GM12891 (cell line): ENCODE measurements around the gene NOTCH2.

Source experiments
- DNase-seq: peaks from one replicate; pipeline ENCODE4 v3.0.0; 2011; ENCODE audit warnings: low spot score; ENCODE audit not compliant: insufficient read length
- FAIRE-seq: peaks from 2 replicates; lab custom pipeline; 2011; peaks lifted over from hg19 to GRCh38; lab: Jason Lieb, UNC
- PAX5 ChIP-seq: IDR thresholded peaks from 2 replicates; pipeline ENCODE4 v1.6.1; 2011; ENCODE audit warnings: low read length, moderate library complexity, mild to moderate bottlenecking; ENCODE audit not compliant: insufficient read depth, severe bottlenecking
- POLR2A ChIP-seq: IDR thresholded peaks from 2 replicates; pipeline ENCODE4 v1.6.1; 2011; ENCODE audit warnings: low read depth, low read length, control low read depth
- POLR2AphosphoS5 ChIP-seq: IDR thresholded peaks from 2 replicates; pipeline ENCODE4 v1.6.1; 2011; ENCODE audit warnings: low read depth, low read length, control low read depth
- POU2F2 ChIP-seq: IDR thresholded peaks from 2 replicates; pipeline ENCODE4 v1.6.1; 2011; ENCODE audit warnings: low read depth, mild to moderate bottlenecking, control low read depth, low read length, moderate library complexity
- SPI1 ChIP-seq: IDR thresholded peaks from 2 replicates; pipeline ENCODE4 v1.6.1; 2011; ENCODE audit warnings: low read depth, low read length, control low read depth
- TAF1 ChIP-seq: IDR thresholded peaks from 2 replicates; pipeline ENCODE4 v1.6.1; 2011; ENCODE audit warnings: low read depth, low read length, control low read depth

The NOTCH2 gene

DNA sequence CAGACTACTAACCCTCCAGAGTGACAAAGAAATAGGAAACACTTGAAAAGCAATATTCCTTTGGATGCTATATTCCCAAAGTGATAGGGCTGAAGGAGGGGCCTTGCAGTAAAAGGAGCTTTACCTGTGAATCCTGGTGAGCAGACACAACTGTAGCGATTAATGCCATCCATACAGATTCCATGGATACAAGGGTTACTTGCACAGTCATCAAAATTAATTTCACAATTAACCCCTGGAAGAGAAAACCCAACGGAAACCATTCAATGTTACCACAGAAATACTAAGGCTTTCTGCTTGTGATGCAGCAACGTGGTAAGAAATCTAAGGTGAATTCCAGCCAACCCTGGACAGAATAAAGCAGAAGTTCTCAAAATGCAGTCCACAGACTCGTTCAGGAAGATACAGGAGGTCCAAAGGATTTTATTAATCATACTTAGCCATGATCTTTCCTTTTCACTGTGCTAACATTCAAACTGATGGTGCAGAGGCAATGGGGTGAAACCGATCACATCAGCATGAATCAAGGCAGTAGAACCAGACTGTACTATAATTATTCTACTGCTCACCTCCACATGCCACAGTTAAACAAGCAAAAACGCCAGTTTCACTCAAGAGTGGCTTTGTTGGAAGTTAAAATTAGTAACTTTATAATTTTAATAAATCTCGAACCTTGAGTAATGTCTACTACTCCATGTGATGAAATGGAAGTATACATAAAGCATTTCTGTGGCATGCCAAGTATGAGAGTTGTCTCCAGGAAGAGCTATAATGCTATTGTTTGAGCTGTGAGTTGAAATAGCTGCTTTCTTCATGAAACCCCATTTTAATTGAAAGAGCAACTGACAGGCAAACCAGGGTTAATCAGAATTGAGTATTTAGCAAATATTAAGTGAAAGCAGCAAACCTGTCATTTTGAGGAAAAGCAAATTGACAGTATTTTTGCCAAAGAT lies 109.9 kb downstream of the NOTCH2 start:
- no peak for TF ChIP-seq POLR2AphosphoS5
- no peak for TF ChIP-seq SPI1
- TF ChIP-seq POU2F2, result no peak
- FAIRE-seq (no peak), DNase-seq (no peak)

DNA sequence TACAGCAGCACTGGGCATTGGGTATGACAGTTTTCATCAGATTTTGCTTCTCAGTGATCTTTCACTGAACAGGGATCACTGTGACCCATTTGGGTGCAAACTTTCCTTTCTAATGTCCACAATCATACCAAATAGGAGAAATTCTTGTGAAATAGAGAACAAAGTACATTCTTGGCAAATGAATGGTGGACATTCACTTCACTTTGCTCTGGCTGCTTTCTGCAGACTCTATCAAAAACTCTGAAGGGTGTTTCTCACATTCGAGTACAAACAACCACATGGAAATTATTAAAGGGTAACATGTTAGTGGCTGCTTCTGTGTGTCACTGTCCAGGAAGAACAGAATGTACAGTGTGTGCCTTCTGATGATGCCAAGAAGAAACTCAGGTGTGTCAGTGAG lies 111.2 kb downstream of the NOTCH2 start:
- no peak for DNase-seq
- FAIRE-seq, result no peak
- TF ChIP-seq TAF1 (no peak), POLR2A (no peak), POLR2AphosphoS5 (no peak), SPI1 (no peak), PAX5 (no peak), POU2F2 (no peak)

DNA sequence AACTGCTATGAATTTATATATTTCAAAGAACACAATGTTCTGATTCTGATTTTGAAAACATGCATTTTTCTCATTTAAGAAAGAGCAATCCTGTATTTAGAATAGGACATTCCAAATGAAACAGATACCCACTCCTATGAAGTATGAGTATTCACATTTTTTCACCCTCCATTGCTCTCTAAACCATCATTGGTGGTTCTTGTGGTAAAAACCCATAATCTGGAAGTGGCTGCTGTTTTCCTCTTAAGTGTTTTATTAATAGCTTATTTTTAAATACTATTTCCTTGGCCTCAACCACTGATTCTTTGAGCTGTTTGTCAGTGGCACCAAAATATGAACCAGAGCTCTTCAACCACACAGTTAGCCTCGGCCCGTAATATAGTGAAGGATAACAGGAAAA lies 113.2 kb downstream of the NOTCH2 start:
- DNase-seq, result no peak
- no peak for FAIRE-seq

DNA sequence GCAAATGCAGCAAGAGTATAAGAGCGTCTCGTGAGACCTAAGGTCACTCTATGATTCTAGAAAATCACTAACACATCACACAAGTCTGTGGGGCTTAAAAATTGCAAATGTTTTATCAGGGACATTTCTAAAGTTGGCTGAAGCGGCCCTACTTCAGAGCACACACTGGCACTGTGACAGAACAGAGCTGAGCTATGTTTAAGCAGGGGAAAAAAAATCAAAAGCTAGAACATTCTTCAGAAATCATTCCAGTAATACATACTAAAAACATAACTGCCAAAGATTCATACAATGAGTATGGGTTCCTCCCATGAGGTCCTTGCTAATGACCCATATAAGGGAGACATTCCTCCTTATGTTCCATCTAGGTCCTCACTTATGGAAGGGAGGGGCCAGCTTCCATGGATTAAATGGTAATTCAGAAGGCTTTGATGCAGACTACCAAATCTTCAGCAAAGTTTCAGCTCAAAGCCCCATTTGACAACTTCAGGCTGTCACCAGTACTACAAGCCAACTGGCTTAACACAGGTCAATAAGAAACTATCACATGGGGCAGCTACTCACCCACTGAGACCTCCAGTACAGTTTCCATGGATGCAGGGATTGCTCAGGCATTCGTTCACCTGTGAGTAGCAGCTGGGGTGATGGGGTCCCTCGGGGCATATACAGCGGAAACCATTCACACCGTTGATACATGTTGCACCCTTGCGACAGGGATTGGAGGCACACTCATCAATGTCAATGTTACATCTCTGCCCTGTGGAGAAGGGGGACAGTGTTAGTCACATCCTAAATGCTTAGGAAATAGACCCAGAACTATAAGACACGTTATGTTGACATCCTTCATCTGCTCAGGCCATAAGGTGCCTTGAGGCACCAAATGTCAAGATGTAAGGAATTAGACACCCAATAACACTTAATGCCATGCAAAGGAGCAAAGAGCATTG lies 114.7 kb downstream of the NOTCH2 start:
- no peak for DNase-seq
- no peak for TF ChIP-seq POLR2A
- TF ChIP-seq TAF1, result no peak
- no peak for TF ChIP-seq POLR2AphosphoS5
- no peak for TF ChIP-seq POU2F2
- TF ChIP-seq SPI1, result no peak
- TF ChIP-seq PAX5, result no peak
- no peak for FAIRE-seq

More for the DNA sequence above, 113.2 kb downstream of the NOTCH2 start:
- TF ChIP-seq PAX5 (no peak), POLR2A (no peak)

DNA sequence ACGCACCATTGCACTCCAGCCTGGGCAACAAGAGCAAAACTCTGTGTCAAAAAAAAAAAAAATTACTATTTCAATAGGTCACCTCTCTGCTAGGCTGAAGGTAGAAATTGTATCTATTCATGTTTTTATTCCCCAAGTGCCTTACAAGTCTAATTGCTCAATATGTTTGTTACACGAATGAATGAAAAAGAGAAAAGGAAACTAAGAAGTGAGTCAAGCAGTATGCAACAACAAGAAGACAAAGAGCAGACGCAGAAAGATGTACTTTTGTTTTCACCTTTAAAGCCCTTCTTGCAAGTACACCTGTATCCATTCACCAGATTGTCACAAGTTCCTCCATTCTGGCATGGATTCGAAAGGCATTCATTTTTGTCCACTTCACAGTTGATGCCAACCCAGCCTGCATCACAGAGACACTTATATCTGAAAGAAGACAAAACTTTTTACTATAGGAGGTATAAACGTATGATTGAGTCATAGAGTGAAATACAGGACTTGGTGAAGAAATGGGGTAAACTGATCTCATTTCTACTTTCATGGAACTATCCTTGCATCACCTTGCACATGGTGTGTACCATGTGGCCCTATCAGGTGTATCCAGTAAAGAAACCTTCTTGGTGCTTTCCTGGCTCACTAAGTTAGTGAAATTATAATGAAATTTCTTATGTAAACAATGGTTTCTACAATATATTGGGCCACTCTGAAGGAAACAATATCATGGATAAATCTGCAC lies 116.0 kb downstream of the NOTCH2 start:
- TF ChIP-seq POLR2A (no peak), POU2F2 (no peak), SPI1 (no peak), PAX5 (no peak), TAF1 (no peak), POLR2AphosphoS5 (no peak)
- FAIRE-seq, result no peak
- no peak for DNase-seq

DNA sequence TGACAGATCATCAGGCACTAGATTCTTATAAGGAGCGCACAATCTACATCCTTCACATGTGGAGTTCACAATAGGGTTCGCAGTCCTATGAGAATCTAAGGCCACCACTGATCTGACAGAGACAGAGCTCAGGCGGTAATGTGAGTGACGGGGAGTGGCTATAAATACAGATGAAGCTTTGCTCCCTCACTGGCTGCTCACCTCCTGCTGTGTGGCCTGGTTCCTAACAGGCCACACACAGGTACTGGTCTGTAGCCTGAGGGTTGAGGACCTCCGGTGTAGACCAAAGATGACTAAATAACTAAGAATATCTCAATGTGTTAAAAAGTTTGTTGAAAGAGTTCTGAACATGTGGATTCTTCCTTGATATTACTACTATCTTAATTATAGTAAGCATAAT lies 117.0 kb downstream of the NOTCH2 start:
- no peak for FAIRE-seq
- DNase-seq, result no peak
- TF ChIP-seq POU2F2 (no peak), TAF1 (no peak), PAX5 (no peak), POLR2AphosphoS5 (no peak), SPI1 (no peak), POLR2A (no peak)

DNA sequence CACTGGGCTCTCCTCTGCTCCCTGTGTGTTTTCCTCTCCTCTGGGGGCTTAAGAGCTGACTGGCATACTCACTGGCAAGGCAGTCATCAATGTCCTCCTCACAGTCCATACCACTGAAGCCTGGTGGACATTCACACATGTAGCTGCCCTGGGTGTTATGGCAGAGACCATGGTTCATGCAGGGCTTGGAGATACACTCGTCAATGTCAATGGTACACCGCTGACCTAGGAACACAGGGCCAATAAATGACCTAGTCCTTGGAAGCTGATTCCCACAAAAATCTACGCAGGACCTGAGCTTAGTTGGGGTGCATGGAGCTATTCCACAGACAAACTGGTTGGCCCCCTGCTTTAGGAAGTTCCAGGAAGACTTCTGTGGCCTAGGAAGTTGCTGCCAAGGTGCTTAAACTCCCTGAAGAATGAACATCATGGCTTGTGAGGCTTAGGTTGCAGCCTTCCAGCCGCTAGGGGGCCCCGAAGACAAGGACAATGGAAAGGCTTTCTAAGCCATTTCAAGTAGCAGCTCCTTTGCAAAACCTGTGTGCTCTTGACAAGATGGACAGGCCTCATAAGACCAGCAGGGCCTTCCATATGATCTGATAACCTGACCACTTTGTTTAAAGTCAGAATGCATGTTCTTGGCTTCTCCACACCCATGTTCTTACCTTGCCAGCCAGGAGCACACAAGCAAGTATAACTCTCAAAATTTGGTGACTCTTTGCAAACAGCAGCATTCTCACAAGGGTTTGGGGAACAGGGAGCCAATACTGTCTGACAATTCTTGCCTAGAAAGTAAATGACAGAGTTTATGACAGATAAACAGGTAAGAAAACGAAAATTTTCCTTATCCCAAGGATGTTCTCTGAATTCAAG lies 120.9 kb downstream of the NOTCH2 start:
- FAIRE-seq (peak; percentile 70), DNase-seq (peak; percentile 10)
- TF ChIP-seq TAF1 (no peak), POLR2A (no peak), SPI1 (no peak), POU2F2 (no peak), POLR2AphosphoS5 (no peak), PAX5 (no peak)

DNA sequence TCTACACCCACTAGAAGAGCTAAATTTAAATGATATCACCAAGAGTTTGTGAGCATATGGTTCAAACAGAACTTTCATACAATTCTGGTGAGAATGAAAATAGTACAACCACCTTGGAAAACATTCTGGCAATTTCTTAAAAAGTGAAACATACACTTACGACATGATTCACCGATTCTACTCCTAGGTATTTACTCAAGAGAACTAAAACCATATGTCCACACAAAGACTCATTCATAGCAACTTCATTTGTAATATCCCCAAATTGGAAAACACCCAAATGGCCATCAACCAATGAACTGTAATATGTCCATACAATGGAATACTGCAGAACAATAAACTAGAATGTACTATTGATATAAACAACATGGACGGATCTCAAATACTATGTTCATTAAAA lies 122.0 kb downstream of the NOTCH2 start:
- FAIRE-seq, result no peak
- TF ChIP-seq SPI1, result no peak
- no peak for TF ChIP-seq POU2F2
- TF ChIP-seq POLR2A, result no peak
- no peak for TF ChIP-seq PAX5
- no peak for TF ChIP-seq TAF1
- DNase-seq, result no peak

DNA sequence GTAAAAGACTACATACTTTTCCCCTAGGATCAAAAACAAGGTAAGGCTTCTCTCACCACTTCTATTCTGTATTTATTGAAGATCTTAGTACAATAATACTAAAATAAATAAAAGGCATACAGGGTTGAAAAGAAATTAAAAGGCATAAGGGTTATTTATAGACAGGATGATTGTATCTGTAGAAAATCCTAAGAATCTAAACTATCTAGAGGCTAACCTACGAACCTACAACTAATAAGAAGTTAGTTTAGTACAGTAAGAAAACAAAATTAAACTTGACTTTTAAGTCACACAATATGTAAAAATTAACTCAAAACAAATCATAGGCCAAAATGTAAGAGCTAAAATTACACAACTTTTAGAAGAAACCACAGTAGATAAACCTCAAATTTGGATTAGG lies 122.7 kb downstream of the NOTCH2 start:
- TF ChIP-seq TAF1 (no peak), POLR2A (no peak), PAX5 (no peak), SPI1 (no peak), POU2F2 (no peak), POLR2AphosphoS5 (no peak)
- FAIRE-seq (no peak), DNase-seq (no peak)
